ENCODE results near the gene ZNF436.

Gene ZNF436

GRCh38 chr1:23403735-23404486, 34.3 kb upstream of the ZNF436 start:
- peak; percentile 94 for TF ChIP-seq CTCF (conservative IDR thresholded peaks at IDR 0.05; ENCODE audit: low read length)
- DNase-seq (ENCODE audit: low read depth), result peak; percentile 95
- H3K4me3 ChIP-seq (ENCODE audit: low read length), result no peak overlapping the region

GRCh38 chr1:23403355-23403734, 33.7 kb upstream of the ZNF436 start:
- H3K4me3 ChIP-seq (ENCODE audit: low read length), result no peak overlapping the region
- DNase-seq (ENCODE audit: low read depth), result no peak
- TF ChIP-seq CTCF (conservative IDR thresholded peaks at IDR 0.05; ENCODE audit: low read length), result no peak

DNA sequence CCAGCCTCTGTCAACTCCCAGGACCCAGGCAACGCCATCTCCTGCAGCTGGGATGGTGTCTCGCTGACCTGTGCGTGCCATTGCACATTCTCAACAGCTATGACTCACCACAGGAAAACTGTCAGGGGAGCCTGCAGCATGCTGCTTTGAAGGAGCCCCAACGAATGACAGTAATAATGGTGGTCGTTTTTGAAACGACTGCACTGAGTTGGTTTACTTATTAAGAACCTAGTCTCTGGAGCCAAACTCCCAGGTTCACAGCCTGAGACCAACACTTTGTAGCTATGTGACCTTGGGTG, 33.4 kb upstream of the ZNF436 start:
- TF ChIP-seq CTCF (conservative IDR thresholded peaks at IDR 0.05; ENCODE audit: low read length), result no peak
- no peak overlapping the region for H3K4me3 ChIP-seq (ENCODE audit: low read length)
- DNase-seq (ENCODE audit: low read depth), result peak; percentile 72

GRCh38 chr1:23402286-23403037, 32.8 kb upstream of the ZNF436 start:
- peak; percentile 45 for DNase-seq (ENCODE audit: low read depth)
- TF ChIP-seq CTCF (conservative IDR thresholded peaks at IDR 0.05; ENCODE audit: low read length), result no peak
- H3K4me3 ChIP-seq (ENCODE audit: low read length), result no peak overlapping the region

DNA sequence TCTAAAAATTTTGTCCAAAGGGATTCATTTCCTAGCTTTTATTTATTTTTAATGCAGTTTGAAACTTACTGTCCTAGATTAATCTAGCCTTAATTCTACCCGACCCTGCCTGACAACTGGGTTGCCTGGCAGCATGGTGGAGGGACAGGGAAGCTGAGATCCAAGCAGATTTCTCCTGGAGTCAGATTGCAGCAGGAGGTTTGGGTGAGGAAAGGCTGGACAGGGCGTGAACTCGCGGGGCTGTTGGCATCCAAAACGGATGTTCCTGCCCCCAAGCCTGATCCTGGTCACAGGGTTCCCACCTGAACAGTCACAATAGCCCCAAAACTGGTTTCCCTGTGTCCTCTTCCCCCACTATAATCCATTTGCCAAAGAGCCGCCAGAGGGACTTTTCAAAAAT, 31.7 kb upstream of the ZNF436 start:
- no peak for TF ChIP-seq CTCF (conservative IDR thresholded peaks at IDR 0.05; ENCODE audit: low read length)

GRCh38 chr1:23400324-23401114, 30.9 kb upstream of the ZNF436 start:
- DNase-seq (ENCODE audit: low read depth), result peak; percentile 84
- TF ChIP-seq CTCF (conservative IDR thresholded peaks at IDR 0.05; ENCODE audit: low read length), result 0 out of 2 replicates have a peak, but pooled peaks have one; percentile 8
- H3K4me3 ChIP-seq (ENCODE audit: low read length), result no peak overlapping the region

More for the DNA sequence above, 31.7 kb upstream of the ZNF436 start:
- no peak overlapping the region for H3K4me3 ChIP-seq (ENCODE audit: low read length)
- no peak for DNase-seq (ENCODE audit: low read depth)

Measured in AG10803 (cell line).